Activated CD4-positive, alpha-beta T cell treated with anti-CD3 and anti-CD28 coated beads for 4 hours (primary cell): ENCODE data around the gene ENO2.
A peak's percentile ranks its signal among the peaks of the same experiment; 100 is the strongest.
"Not testable (repeated sequence)": the region's sequence is repeated elsewhere in the genome, so short reads cannot be mapped to it uniquely, and the experiment has no call there.

Source experiments
- DNase-seq, 2 donors: peaks; one replicate each; pipeline ENCODE4 v3.0.0-alpha.2; 2020

ENO2 gene

GRCh38 chr12:6886206-6886999, 28.0 kb upstream of the ENO2 start:
- DNase-seq, result not testable (repeated sequence)

GRCh38 chr12:6887460-6887859, 26.9 kb upstream of the ENO2 start:
- DNase-seq, result no peak

GRCh38 chr12:6888360-6888759, 26.0 kb upstream of the ENO2 start:
- no peak for DNase-seq

GRCh38 chr12:6888794-6889193, 25.6 kb upstream of the ENO2 start:
- not testable (repeated sequence) for DNase-seq

GRCh38 chr12:6889775-6890573, 24.4 kb upstream of the ENO2 start:
- DNase-seq, result not testable (repeated sequence)

GRCh38 chr12:6890789-6891645, 23.4 kb upstream of the ENO2 start:
- DNase-seq, result peak; percentile 99

- DNase-seq, result no peak
Observed at GRCh38 chr12:6891646-6892001, 22.8 kb upstream of the ENO2 start.

GRCh38 chr12:6892683-6893082, 21.7 kb upstream of the ENO2 start:
- not testable (repeated sequence) for DNase-seq

- DNase-seq, result no peak
Observed at GRCh38 chr12:6894321-6894720, 20.1 kb upstream of the ENO2 start.

GRCh38 chr12:6896846-6897435, 17.4 kb upstream of the ENO2 start:
- no peak for DNase-seq

- no peak for DNase-seq
Observed at GRCh38 chr12:6899427-6899826, 15.0 kb upstream of the ENO2 start.

GRCh38 chr12:6899837-6900519, 14.4 kb upstream of the ENO2 start:
- peak; percentile 32 to 35 for DNase-seq

- DNase-seq, result no peak
Observed at GRCh38 chr12:6902448-6902847, 11.9 kb upstream of the ENO2 start.

- DNase-seq, result no peak
Observed at GRCh38 chr12:6903722-6904121, 10.7 kb upstream of the ENO2 start.

- DNase-seq, result peak; percentile 95 to 97
Observed at GRCh38 chr12:6904280-6905276, 9.8 kb upstream of the ENO2 start, which contains the start of gene LRRC23. TSS of gene LRRC23 (plus strand) at chr12:6904822. CDS start at chr12:6905634, 812 bp downstream.

- no peak for DNase-seq
Observed at GRCh38 chr12:6905414-6906040, 8.9 kb upstream of the ENO2 start.

- not testable (repeated sequence) for DNase-seq
Observed at GRCh38 chr12:6908141-6908540, 6.2 kb upstream of the ENO2 start.

- no peak for DNase-seq
Observed at GRCh38 chr12:6909421-6910145, 4.8 kb upstream of the ENO2 start.

- no peak for DNase-seq
Observed at GRCh38 chr12:6912164-6912935, 2.0 kb upstream of the ENO2 start.
